ENCODE results near the gene TSBP1. TPM values are rescaled to one million over a fixed set of nuclear protein-coding genes. Genes with fewer than 3 reads are reported as not detected.
A peak's percentile ranks its signal among the peaks of the same experiment; 100 is the strongest.

Gene TSBP1
- total RNA-seq, 1 experiment from 2014 or later, result not detected

DNA sequence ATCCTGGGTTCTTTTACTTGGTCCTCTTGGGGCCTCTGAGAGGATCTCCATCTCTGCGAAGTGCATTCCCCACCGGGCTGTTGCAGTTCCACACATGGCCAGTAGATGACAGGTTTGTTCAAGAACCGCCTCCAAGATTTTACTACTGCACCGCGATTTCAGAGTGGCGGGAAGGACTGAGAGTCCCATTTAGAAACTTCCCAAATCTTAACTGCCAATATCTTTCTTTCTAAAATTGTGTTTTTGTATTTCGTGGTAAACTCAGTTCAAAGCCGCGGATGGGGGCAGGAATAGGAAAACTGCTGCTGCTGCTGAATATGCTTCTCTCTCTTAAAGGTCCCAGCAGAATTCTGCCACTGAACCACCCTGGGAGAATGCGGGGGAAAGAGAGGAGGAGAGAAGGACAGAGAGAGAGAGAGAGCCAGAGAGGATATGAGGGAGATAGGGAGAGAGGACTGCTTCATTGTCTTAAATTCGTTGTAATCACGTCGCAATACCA, 43.9 kb upstream of the TSBP1 start:
- peak overlapping the region; percentile 18 to 37 for H3K4me3 ChIP-seq (ENCODE audit: low read depth in 2 of 2, low read length in 2 of 2)
- peak; percentile 64 for DNase-seq (ENCODE audit: low read depth, low spot score)
- CTCF ChIA-PET, result no interaction called here

DNA sequence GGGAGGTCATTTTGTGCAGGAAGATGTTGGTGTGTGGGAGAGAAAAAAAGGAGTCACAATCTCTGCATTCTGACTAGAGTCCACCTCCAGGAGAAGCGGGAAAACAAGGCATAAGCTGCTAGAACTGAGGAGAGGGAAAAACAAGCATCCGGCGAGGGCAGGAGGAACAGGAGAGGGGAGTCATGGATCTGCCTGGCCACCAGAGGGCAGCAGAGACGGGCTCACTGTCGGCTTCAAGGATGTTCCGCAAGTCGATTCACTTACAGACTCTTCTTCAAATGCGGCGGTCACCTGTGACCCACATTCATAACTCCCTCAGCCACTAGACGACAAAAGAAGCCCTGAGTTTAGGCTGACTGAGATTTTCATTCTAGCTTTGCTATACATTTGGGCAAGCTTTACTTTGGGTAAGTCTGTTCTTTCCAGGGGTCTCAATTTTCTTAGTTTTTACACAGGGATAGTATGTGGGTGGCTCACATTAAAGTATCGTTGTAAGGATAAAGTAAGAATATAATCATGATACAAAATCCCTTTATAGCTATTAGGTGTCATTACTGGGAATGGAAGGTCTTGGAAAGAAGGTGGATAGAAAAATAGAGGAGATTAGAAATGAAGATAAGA, 41.8 kb upstream of the TSBP1 start:
- peak; percentile 96 for TF ChIP-seq CTCF (IDR thresholded peaks at IDR 0.05)
- TF ChIP-seq POLR2AphosphoS5 (IDR thresholded peaks at IDR 0.05; ENCODE audit: low read depth, low read length), result no peak
- no TSS peak for BruUV-seq (replicated peaks)
- Histone ChIP-seq H3K36me3 (ENCODE audit: control insufficient read depth, insufficient read depth, low read length) (no peaks in the 10 kb centered on the region), H3K27me3 (ENCODE audit: control insufficient read depth, insufficient read depth, low read length) (peaks cover 35% of the 10 kb centered on the region), H3K4me1 (ENCODE audit: control insufficient read depth, insufficient read depth, low read length) (peaks cover 3% of the 10 kb centered on the region; the same call in 1 of the 2 replicates), H3K9me3 (ENCODE audit: control insufficient read depth, insufficient read depth, low read depth, low read length) (no peaks in the 10 kb centered on the region), H3K27ac (ENCODE audit: low read length) (no peak overlapping the region), H3K4me3 (ENCODE audit: low read depth in 2 of 2, low read length in 2 of 2) (no peak overlapping the region)
- CTCF ChIA-PET, result interaction anchor here (1.3 to 1.4 kb wide), 2 partner anchors 10 to 287 kb away, joined by 4 to 10 read pairs; no protein-coding TSS in a partner anchor
- DNase-seq (ENCODE audit: low read depth, low spot score), result peak; percentile 69
- POLR2A ChIA-PET, result no interaction called here
- in situ Hi-C loops (cut with HindIII; ENCODE audit: low pct_unique_long_range_greater_than_20kb, low sequenced_read_pairs) (no loop called here), intact Hi-C loops (cut with micrococcal nuclease; ENCODE audit: unreplicated experiment) (loop anchor here (1.0 to 10.0 kb wide), 2 partner anchors 168 to 451 kb away; no protein-coding TSS in a partner anchor)
- peak; percentile 82 for ATAC-seq

More for the DNA sequence above, 43.9 kb upstream of the TSBP1 start:
- in situ Hi-C loops (cut with HindIII; ENCODE audit: low pct_unique_long_range_greater_than_20kb, low sequenced_read_pairs) (no loop called here), intact Hi-C loops (cut with micrococcal nuclease; ENCODE audit: unreplicated experiment) (loop anchor here (5.0 to 10.0 kb wide), 2 partner anchors 382 to 449 kb away; no protein-coding TSS in a partner anchor)
- POLR2A ChIA-PET, result no interaction called here
- no peak for TF ChIP-seq SIN3A (IDR thresholded peaks at IDR 0.05; ENCODE audit: borderline replicate concordance, insufficient read depth, low read depth, low read length)
- TF ChIP-seq CTCF (IDR thresholded peaks at IDR 0.05), result peak; percentile 98
- TF ChIP-seq TCF7L2 (IDR thresholded peaks at IDR 0.05; ENCODE audit: low read depth, low read length), result no peak
- no peak for TF ChIP-seq POLR2AphosphoS5 (IDR thresholded peaks at IDR 0.05; ENCODE audit: low read depth, low read length)
- TF ChIP-seq, protein P1, sequence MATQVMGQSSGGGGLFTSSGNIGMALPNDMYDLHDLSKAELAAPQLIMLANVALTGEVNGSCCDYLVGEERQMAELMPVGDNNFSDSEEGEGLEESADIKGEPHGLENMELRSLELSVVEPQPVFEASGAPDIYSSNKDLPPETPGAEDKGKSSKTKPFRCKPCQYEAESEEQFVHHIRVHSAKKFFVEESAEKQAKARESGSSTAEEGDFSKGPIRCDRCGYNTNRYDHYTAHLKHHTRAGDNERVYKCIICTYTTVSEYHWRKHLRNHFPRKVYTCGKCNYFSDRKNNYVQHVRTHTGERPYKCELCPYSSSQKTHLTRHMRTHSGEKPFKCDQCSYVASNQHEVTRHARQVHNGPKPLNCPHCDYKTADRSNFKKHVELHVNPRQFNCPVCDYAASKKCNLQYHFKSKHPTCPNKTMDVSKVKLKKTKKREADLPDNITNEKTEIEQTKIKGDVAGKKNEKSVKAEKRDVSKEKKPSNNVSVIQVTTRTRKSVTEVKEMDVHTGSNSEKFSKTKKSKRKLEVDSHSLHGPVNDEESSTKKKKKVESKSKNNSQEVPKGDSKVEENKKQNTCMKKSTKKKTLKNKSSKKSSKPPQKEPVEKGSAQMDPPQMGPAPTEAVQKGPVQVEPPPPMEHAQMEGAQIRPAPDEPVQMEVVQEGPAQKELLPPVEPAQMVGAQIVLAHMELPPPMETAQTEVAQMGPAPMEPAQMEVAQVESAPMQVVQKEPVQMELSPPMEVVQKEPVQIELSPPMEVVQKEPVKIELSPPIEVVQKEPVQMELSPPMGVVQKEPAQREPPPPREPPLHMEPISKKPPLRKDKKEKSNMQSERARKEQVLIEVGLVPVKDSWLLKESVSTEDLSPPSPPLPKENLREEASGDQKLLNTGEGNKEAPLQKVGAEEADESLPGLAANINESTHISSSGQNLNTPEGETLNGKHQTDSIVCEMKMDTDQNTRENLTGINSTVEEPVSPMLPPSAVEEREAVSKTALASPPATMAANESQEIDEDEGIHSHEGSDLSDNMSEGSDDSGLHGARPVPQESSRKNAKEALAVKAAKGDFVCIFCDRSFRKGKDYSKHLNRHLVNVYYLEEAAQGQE (IDR thresholded peaks at IDR 0.05; ENCODE audit: insufficient read depth in 1 of 2, low read depth in 2 of 2, low read length in 1 of 2), result no peak
- no TSS peak for BruUV-seq (replicated peaks)
- no peaks in the 10 kb centered on the region for H3K9me3 ChIP-seq (ENCODE audit: control insufficient read depth, insufficient read depth, low read depth, low read length)
- no peaks in the 10 kb centered on the region for H3K36me3 ChIP-seq (ENCODE audit: control insufficient read depth, insufficient read depth, low read length)
- peak; percentile 85 for ATAC-seq
- no peak overlapping the region for H3K27ac ChIP-seq (ENCODE audit: low read length)
- H3K4me1 ChIP-seq (ENCODE audit: control insufficient read depth, insufficient read depth, low read length), result peaks cover 3% of the 10 kb centered on the region; the same call in 1 of the 2 replicates
- H3K27me3 ChIP-seq (ENCODE audit: control insufficient read depth, insufficient read depth, low read length), result peaks cover 42% of the 10 kb centered on the region

Measured in Panc1 (cell line).